HG03457 (cell line): ENCODE measurements around the gene ICAM2.

Experiments used
- ATAC-seq: cut with Tn5 transposase; IDR thresholded peaks from one replicate; pipeline ENCODE4 v1.9.1; 2021; ENCODE audit warnings: moderate number of reproducible peaks; ENCODE audit not compliant: unreplicated experiment

ICAM2 gene

DNA sequence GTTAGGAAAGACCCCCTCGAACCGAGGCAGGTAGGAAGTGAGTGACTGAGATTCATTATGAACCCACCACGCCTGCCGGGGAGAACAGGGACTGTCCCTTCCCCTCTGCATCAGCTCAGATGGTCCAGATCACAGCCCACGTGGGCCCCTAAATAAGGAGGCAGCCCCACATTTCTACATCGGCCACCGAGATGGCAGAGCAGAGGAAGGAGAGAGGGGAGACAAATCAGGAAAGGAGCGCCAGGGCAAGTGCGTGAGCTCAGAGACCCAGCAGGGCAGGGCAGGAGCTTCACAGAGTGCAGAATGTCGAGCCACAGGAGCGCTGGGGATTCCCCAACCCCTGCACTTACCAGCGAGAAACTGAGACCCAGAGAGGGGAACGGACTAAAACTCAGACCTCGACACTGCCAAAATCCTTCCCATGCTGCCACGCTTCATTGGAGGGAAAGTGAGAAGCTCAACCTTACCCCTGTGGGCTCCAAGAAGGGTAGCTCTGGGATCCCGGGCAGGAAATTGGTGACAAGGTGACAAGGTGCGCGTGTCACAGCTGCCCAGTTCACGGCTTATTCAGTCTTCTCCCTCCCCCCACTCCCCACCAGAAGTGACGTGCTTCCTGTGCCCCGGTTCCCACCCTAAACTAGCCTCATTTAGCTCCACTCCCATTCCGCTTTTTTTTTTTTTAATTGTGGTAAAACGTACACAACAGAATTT, at the start of gene ICAM2:
Gene ICAM2, minus strand, starts transcription at position 578 of the 711 bp plus-strand sequence. CDS start 13,942 bp downstream, outside the sequence.
- peak; percentile 50 for ATAC-seq

DNA sequence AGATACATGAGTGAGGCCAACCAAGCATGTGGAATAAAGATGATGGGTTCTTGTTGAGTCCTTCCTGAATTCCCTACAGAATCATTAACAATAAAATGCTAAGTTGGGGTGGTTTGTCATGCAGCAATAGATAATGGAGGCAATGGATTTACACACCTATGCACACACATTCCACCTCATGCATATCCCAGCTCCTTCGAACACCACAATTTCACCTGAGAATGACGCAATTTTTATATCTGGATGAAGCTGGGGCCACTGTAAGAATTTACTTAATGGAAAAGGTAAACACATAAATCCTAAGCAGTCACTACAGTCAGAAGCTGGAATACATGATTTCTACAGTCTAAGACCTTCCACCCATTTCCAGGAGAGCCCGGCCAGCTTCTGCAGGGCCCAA, 49.8 kb upstream of the ICAM2 start:
- ATAC-seq, result no peak

DNA sequence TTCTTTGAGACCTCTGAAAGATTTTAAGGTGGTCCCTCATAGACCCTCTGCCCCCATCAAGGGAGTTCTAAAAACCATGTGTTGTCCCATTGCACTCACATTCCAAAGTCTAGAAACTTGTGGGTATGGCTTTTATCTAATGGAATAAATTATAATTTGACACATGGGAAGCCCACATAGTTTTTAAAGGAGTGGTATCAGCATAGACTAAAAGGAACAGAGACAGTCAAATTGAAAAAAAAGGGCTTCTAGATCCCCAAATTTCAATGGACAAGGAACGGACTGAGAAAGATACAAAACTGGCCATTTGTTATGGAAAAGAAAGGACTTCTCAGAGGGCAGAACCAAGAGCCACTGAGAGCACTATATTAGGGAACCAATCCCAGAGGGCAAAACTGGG, 48.7 kb upstream of the ICAM2 start:
- no peak for ATAC-seq

DNA sequence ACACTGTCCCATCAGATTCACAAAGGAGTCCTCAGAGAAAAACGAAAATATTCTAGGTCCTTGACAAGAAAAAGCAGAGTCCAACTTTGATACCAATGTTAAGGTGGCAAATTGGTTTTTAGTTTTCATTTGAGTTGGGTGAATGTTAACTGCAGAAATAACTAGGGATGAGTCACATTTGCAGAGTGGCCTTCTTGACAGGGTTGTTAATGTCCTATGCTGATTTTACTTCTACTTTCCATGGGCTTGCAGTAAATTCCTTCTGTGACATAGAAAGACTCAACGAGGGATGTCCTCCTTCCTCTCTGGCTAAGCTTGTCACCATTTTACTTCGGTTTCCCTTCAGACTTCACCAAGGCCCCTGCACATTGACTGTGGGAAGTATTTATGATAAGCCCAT, 47.2 kb upstream of the ICAM2 start:
- no peak for ATAC-seq

DNA sequence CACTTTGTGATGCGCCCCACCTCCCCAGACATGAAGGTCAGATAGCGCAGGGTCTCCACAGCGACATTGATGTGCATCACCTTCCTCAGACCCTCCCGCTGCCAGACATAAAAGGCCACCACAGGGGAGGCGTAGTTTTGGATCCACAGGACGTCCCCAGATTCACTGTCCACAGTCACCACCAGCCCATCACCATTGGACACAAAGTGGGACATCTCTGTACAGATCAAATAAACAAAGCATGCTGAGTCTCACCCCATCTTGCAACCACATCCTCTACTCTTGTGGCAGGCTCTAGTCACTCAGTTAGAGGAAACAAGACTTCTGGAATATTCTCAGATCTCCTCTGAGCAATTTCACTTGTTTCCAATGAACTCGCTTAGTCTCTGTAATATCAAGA, 46.3 kb upstream of the ICAM2 start:
- ATAC-seq, result no peak

DNA sequence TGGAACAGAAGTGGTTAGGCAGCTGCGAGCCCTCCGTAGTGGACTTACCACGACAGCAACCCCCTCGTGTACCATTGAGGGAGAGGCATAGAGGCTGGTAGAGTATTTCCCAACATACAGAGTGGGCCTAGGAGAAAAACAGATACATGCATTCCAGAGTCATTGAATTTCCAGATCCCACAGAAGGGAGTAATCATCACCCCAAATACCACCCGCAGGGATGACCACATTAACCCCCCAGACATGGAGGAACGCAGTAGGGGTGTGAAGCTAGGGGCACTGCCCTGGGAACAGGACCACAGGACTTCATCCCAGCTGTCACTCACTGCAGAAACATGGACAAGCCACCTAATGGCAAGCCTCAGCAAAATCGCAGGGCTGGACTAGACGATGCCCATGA, 44.7 kb upstream of the ICAM2 start:
- no peak for ATAC-seq

DNA sequence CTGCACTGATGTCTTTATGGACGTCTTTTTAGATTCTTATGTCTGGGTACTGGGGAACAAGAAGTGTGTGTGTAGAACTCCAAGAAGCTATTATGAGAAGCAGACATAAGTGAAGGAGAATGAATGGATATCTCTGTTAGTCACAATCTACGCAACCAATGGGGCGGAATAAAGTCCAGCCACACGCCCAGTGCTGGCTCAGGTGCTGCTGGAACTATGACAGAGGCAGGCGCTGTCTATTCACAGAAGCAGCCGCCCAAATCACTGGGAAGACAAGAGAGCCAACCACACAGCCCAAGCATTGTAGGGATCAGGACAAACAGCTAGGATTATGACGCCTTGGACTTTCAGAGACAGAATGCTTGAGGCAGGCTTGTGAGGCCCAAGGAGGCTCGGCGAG, 43.9 kb upstream of the ICAM2 start:
- no peak for ATAC-seq

DNA sequence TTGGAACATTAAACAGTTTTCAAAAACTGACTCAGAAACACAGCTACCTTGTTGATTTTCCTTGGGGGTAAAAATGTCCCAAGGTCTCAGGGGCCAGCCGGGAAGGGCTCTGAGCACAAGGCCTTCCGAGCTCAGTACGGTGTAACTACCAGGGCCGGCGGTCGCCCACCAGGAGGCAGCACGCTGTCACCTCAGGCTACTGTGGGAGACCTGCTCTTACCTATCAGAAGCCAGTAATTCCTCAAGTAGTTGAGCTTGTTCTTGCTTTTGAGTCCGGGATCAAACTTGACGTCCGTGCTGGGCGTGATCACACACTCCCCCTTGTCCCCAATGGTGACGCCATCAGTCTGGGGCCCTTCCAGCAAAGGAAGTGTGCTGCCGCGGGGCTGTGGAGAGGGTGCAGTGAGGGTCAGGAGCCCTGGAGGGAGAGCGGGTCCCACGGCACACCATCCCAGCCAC, 43.4 kb upstream of the ICAM2 start:
- no peak for ATAC-seq

DNA sequence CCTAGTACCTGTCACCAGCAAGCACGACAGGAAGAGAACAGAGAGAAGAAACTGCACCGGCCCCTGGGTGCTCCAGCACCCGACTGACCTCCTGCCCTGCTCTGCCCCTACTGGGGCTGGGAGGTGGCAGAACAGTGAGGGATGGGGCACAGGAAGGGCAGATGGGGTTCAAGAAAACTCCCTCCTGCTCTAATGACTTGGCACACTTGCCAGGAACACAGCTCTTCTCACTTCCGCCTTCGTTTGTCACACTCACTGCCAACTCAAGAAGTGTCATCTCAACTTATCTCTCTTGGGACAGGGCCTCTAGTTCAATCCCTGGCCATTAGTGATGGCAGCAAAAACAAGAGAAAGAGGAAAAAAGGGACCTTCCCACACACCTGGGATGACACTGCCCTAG, 42.7 kb upstream of the ICAM2 start:
- ATAC-seq, result no peak

DNA sequence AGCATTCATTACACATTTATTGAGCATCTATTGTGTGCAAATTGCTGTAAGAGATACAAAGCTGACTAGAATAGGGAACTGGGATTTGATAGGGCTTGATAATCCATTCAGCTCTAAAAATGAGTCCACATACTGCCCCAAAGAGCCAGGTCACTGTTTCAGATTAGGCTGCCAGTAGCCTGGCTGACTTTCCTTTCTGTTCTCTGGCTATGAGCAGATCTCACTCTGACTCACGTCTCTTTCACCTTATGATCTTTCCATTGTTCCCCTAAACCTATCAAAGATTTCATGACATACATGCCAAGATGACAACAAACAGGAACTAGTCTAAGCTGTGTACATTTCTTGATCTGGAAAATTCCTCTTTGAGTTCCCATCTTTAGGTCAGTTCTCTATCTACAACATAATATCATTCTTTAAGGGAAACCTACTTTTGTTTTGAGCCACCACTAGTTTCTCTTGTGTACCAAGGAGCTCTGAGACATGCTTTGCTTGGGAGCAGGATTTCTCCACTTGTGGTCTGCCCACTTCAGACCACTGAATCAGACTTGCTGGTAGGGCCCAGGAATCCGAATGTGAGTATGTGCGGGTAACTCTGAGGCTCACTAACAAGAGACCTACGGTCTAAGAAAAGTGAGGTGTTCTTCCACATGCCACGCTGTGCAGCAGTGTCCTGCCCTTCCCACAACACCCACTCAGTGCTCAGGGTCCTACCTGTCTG, 40.9 kb upstream of the ICAM2 start:
- ATAC-seq, result no peak

DNA sequence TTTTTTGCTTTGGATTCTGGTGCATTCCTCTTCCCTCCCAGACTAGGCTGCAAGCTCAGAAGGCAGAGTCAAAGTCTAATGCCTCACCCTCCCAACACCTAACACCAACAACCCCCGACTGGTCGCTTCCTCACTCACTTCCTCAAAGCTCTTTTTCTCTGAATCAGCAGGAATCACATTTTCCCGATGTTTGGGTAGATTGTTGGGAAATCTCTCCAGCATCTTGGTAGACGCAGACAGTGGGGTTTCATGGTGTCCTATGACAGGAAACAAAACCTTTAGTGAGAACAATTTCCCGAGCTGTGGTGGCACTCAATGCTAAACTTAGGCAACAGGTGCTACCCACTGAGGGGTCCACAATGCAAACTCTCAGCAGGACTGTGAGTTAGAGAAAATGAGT, 39.9 kb upstream of the ICAM2 start:
- no peak for ATAC-seq

DNA sequence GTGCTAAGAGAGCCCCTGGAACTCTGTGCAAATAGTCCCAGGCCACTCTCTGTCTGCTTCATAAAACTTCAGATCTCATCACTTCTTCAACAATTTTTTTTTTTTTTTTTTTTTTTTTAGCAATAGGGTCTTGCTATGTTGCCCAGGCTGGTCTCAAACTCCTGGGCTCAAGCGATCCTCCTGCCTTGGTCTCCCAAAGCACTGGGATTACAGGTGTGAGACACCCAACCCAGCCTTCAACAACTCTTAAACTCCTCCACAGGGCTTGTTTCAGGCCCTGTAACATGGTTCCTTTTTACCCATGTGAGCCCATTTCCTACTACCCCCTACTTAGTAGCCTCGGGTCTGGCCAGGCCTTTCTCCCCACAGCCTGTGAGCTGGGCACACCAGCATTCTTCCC, 39.3 kb upstream of the ICAM2 start:
- no peak for ATAC-seq

DNA sequence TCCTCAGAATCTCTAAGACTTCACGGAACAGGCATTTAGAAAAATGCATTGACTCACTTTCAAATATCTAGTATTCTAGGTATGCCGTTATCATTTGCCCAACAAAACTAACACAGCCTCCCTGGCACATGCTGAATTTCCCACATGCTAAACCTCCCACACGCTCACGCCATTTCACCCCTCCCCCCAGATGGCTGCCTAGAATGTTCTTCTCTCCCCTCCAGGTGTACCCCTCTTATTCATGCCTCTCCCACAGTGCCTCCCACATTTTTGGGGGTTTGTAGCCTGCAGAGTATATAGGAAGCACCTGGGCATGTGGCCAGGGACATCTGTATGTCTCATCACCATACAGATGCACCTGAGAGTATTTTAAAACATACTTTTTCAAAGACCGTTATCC, 38.2 kb upstream of the ICAM2 start:
- ATAC-seq, result no peak

DNA sequence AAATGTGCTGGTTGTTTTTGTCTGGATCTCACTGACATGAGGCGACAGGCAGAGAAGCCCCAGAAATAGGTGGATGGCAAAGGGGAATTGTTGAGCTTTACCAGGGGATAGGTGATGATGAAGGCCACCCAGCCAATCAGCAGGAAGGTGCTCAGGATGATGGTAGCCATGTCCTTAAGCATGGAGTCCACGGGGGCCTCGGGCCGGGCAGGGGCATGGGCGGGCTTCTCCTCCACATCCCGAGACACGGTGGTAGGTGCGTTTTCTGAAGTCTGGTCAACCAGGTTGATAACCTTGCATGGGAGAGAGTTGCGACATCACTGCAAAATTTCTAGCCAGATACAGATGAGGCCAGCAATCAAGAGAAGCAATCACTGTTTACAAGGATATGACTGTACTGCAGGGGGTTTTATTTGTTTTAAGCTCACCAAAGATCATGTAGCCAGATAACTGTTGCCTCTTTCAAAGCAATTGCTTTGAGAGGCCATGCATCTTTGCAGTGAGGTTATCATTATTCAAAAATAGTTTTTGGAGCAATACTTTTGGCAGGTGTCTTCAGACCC, 37.3 kb upstream of the ICAM2 start:
- ATAC-seq, result no peak

DNA sequence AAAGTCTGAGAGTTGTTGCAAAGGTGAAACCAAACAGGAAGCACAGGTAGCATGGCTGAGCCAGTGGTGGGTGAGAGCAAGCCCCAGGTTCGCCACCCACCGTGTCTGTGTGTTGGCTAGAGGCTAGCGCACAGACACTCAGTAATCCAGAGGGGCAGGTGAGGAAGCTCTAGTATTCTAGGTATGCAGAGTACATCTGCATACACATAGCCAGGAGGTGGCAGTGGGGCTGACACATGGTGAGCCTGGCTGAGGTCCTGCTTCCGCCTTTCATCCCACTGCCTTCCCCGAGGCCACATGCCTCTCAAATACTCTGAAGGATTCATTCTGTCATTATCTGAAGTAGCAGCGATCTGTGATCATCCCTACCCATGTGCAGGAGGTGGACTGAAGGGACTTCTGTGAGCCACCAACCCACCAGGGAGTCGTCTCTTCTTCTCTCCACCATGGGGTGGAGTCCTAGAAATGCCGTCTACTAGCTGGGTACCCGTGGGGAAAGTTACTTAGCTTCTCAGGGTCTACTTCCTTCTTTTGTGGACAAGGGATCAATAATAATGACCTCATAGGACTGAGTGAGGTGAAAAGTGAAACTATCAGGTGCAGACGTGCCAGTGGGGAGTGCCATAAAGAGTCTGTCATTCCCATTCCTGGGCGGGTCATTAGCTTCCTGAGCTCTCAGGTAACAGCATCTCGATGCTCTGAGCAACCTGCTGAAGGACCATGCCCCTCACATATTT, 36.0 kb upstream of the ICAM2 start:
- peak; percentile 61 for ATAC-seq

DNA sequence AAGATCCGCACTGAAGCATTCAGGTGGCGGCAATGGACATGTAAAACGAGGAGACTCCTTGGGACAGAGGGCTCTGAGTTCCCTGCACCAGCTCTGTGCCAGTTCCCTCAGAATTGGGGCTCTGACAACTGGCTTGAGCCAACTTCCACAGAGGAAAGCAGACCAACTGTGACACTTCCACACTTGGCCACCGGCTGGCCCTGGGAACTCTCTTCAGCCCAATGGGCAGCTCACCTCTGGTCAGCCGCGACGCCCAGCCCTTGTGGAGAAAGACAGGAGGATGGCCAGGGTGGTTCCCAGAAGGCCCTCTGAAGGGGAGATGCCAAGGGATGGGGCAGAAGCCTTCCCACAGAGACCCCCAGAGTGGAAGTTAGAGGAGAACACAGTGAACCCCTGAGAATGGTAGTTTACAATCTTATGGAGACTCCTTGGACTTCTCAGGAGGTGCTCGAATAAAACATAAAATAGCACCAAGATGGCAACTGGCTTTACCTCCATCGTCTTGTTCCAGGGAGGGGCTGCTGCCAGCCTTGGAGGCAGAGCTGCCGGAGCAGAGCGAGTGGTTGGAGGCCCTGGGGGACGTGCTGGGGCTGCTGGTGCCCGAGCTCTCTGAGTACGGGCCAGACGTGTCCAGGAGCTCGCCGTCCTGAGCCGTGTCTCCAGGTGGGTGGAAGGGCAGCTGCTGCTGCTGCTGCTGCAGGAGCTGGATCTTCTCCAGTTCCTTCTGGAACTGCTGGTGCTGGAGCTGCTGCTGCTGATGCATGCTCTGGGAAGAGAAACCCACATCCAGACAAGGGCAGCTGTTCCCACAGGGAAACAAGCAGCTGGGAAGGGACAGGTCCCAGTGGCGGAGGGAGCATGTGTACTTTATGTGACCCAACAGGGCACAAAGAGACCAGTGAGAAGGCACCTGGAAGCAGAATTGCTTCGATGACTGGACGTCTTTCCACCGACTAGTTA, 35.0 kb upstream of the ICAM2 start:
- ATAC-seq, result no peak

DNA sequence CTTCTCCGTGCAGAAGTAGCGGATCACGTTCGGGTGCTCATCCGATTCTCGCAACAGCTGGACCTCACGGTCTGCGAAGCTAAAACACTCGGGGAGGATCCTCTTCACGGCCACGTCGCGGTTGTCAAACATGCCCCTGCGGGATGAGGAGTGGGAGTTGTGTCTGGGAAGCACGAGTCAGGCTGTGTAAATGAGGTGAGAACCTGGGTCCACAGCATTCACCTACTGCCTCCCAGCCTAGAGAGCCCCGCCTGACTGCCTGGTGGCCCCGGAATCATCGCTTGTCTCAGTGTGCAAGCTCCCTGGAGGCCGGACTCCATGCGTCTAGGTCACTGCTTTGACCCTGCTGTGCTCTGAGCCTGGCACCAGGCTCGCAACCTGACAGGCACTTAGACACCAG, 33.9 kb upstream of the ICAM2 start:
- no peak for ATAC-seq

DNA sequence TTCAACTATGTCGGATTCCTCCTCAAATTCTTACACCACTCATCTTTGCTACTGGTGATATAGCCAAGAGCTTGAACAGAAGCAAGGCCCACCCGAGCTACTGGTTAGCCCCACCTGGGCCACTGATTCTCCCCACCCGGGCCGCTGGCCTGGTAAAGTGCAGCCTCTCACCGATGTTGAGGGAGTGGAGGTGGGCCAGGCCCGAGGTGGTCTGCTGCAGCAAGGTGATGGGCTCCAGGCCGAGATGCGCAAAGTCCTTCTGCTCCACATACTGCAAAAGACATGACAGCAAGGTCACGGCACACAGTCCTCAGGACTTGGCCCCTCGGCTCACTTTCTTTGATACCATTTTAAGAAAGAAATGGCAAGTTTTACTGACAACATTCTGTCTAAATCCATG, 32.7 kb upstream of the ICAM2 start:
- ATAC-seq, result no peak

DNA sequence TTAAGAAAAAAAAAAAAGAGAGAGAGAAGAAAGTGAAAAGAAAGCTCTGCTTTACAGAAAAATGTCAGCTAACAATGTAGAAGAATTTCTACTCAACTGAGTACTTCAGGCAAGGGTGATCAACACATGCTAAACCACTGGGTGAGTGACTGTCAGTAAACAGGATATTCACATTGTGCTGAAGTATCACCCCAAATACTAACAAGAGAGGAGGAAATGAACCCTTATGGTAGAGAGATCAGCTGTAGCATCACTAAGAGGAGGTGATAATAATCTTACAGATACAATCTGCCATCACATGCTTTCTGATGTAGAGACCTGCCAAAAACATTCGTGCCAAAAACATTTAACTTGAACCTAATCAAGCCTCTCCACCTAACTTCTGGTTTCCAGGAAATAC, 30.7 kb upstream of the ICAM2 start:
- no peak for ATAC-seq

DNA sequence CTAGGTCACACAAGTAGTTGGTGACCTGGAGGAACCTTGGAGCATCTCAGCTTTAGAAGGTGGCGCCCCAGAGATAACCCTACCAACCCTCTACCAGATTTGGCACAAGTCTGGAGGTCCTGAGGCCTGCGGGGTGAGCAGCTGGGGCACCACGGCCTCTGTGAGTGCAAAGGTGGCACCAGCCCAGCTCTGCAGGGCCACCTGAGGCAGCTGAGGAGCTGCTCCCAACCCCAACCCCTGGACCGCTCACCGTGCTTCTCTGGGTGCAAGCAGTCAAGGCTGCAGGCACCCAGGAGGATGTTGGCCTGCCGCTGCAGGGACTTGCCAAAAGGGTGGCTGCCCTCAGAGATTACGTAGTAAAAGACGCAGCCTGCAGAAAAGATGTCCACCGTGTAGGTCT, 28.4 kb upstream of the ICAM2 start:
- ATAC-seq, result no peak
